RWPE1 (cell line): ENCODE measurements around the gene PHACTR3.

Experiments
- CTCF ChIA-PET: fragments of 350-600 bp; sonication (Branson Sonifier 250); formaldehyde crosslinking; extraction: SDS; loops from one replicate; lab custom pipeline; 2021; lab: Yijun Ruan, JAX
- POLR2A ChIA-PET: fragments of 400-600 bp; formaldehyde crosslinking; extraction: SDS; loops from one replicate; lab custom pipeline; 2020; ENCODE audit warnings: antibody characterized with exemption; ENCODE audit not compliant: low non-redundant PET; lab: Yijun Ruan, JAX
- DNase-seq: peaks from one replicate; pipeline ENCODE4 v3.0.0; 2012; ENCODE audit warnings: low spot score
- H3K27ac ChIP-seq: fragments of 450-650 bp; 2 replicates; pipeline ENCODE4 v1.5.1; 2017
- CTCF ChIP-seq: fragments of 450-650 bp; conservative IDR thresholded peaks from 2 replicates; pipeline ENCODE4 v1.5.1; 2017; ENCODE audit warnings: low read depth, mild to moderate bottlenecking

PHACTR3 gene

GRCh38 chr20:59725476-59726280 lies 121.3 kb downstream of the PHACTR3 start:
- CTCF ChIA-PET: no interaction called here
- POLR2A ChIA-PET: no interaction called here
- no peak for DNase-seq
- TF ChIP-seq CTCF: no peak
- H3K27ac ChIP-seq: no peak overlapping the region

- ChIA-PET POLR2A (no interaction called here), CTCF (no interaction called here)
- no peak for DNase-seq
- no peak overlapping the region for H3K27ac ChIP-seq
- no peak for TF ChIP-seq CTCF
Measured at GRCh38 chr20:59726281-59726595, 121.9 kb downstream of the PHACTR3 start.

GRCh38 chr20:59728722-59729430 lies 124.5 kb downstream of the PHACTR3 start:
- DNase-seq: no peak
- no peak for TF ChIP-seq CTCF
- ChIA-PET POLR2A (no interaction called here), CTCF (no interaction called here)
- H3K27ac ChIP-seq: no peak overlapping the region

- TF ChIP-seq CTCF: no peak
- CTCF ChIA-PET: no interaction called here
- H3K27ac ChIP-seq: no peak overlapping the region
- POLR2A ChIA-PET: no interaction called here
- DNase-seq: no peak
Measured at GRCh38 chr20:59729506-59729905, 125.2 kb downstream of the PHACTR3 start.

DNA sequence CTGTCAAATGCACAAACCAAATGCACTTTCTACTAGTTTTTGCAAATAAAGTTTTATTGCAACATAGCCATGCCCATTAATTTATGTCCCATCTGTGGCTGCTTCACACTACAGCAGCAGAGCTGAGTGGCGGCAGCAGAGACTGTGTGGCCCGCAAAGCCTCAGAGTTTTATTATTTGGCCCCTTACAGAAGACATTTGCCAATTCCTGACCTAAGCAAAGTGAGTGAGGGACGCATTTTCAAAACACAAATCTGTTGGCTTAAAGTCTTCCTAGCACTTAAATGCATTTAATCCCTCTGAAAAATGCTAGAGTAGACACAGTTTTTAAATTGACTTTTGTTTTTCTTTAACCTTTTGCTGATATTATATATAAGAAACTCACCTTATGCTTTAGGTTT lies 126.4 kb downstream of the PHACTR3 start:
- H3K27ac ChIP-seq: no peak overlapping the region
- no peak for TF ChIP-seq CTCF
- POLR2A ChIA-PET: no interaction called here
- no peak for DNase-seq
- CTCF ChIA-PET: no interaction called here

- ChIA-PET CTCF (interaction anchor here (0.6 kb wide), 1 partner anchor 214 kb away, joined by 3 read pairs; no protein-coding TSS in a partner anchor), POLR2A (no interaction called here)
- no peak overlapping the region for H3K27ac ChIP-seq
- DNase-seq: no peak
- TF ChIP-seq CTCF: no peak
Measured at GRCh38 chr20:59731376-59731775, 127.0 kb downstream of the PHACTR3 start.
